Bronchial epithelial cell (primary cell): Measurements from ENCODE around the gene TMPRSS9. TPM values are rescaled to one million over a fixed set of nuclear protein-coding genes. Genes with fewer than 3 reads are reported as not detected.
A peak's percentile ranks its signal among the peaks of the same experiment; 100 is the strongest.

Experiments
- DNase-seq: peaks from one replicate; pipeline ENCODE4 v3.0.0-alpha.2; 2010; ENCODE audit warnings: low read depth
- FAIRE-seq: peaks from 2 replicates; lab custom pipeline; 2011; peaks lifted over from hg19 to GRCh38; lab: Jason Lieb, UNC
- H3K27me3 ChIP-seq: 2 replicates; pipeline ENCODE4 v1.5.1; 2011; ENCODE audit warnings: low read length; ENCODE audit not compliant: control insufficient read depth, insufficient read depth
- H3K36me3 ChIP-seq: 2 replicates; pipeline ENCODE4 v1.5.1; 2011; ENCODE audit warnings: low read length; ENCODE audit not compliant: control insufficient read depth, insufficient read depth
- H3K4me3 ChIP-seq: 2 replicates; pipeline ENCODE4 v1.5.1; 2011; ENCODE audit warnings: mild to moderate bottlenecking, low read depth, low read length, control low read depth
- CTCF ChIP-seq: IDR thresholded peaks from 2 replicates; pipeline ENCODE4 v1.5.1; 2011; ENCODE audit warnings: mild to moderate bottlenecking, moderate library complexity, low read length, control low read depth, inconsistent platforms; ENCODE audit not compliant: insufficient read depth, severe bottlenecking
- total RNA-seq: library from RNA; depleted of rRNA; stranded (reverse); fragments of >200 nt; gene quantifications from 2 replicates; pipeline ENCODE4 v1.2.1, GENCODE V29; 2014

The TMPRSS9 gene
- total RNA-seq, 1 donor from 2014 or later = not detected

DNA sequence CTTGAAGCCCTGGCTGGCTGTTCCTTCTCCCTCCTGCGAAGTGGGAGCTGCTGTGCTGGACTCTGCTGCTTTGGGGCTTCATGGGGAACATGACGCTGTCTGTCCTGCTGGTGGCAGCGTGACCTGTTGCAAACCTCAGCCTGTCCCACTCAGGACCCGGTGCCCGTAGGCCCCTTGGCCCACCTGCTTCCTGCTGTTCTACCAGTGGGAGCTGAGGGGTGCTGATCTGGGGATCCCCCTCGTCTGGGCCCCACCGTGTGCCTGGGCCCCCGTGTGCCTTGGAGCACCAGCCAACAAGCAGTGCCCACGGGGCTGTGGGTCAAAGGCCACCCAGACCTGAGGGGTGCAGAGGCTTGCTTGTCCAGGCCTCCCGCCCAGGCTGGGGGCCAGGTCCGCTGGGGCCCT lies 26.3 kb upstream of the TMPRSS9 start:
- Histone ChIP-seq H3K4me3 (no peak overlapping the region), H3K27me3 (no peaks in the 10 kb centered on the region), H3K36me3 (peaks cover 2% of the 10 kb centered on the region)
- TF ChIP-seq CTCF = no peak
- no peak for FAIRE-seq
- DNase-seq = no peak

DNA sequence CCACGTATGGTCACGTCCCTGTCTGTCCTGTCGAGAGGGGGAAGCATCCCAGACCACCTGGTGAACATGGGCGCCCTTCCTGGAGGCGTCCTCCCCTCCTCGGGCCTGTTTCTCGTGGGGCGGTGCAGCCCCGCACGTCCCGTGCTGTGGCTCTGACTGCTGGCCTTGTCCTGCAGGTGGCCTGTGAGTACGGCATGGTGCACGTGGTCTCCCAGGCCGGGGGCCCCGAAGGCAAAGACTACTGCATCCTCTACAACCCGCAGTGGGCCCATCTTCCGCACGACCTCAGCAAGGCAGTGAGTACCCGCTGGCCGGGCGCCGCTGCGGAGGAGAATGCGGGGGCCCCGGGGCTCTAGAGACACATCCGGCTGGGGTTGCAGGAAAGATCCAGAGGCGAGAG lies 25.6 kb upstream of the TMPRSS9 start:
- TF ChIP-seq CTCF = no peak
- no peak overlapping the region for H3K4me3 ChIP-seq
- peaks cover 2% of the 10 kb centered on the region for H3K36me3 ChIP-seq
- no peak for FAIRE-seq
- DNase-seq = no peak
- no peaks in the 10 kb centered on the region for H3K27me3 ChIP-seq

DNA sequence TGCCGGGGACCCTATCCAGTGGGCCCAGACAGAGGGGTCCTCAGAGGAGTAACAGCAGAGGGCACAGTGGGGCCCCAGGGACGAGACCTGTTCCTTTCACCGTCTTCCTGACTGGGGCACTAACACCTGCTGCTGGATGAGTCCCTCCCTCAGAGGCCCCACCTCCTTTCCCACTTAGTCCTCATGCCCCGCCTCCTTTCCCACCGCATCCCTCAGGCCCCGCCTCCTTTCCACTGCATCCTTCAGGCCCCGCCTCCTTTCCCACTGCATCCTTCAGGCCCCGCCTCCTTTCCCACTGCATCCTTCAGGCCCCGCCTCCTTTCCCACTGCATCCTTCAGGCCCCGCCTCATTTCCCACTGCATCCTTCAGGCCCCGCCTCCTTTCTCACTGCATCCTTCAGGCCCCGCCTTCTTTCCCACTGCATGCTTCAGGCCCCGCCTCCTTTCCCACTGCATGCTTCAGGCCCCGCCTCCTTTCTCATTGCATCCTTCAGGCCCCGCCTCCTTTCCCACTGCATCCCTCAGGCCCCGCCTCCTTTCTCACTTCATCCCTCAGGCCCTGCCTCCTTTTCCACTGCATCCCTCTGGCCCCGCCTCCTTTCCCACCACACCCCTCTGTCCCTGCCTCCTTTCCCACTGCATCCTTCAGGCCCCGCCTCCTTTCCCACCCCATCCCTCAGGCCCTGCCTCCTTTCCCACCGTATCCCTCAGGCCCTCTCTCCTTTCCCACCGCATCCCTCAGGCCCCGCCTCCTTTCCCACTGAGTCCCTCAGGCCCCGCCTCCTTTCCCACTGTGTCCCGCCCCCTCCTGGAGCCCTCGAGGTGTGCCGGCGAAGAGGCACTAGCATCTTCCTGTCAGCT lies 24.8 kb upstream of the TMPRSS9 start:
- no peak overlapping the region for H3K4me3 ChIP-seq
- no peaks in the 10 kb centered on the region for H3K27me3 ChIP-seq
- DNase-seq = no peak
- no peak for FAIRE-seq
- no peak for TF ChIP-seq CTCF
- H3K36me3 ChIP-seq = peaks cover 3% of the 10 kb centered on the region

GRCh38 chr19:2335848-2336247 lies 24.2 kb upstream of the TMPRSS9 start:
- DNase-seq = no peak
- peak; percentile 68 for FAIRE-seq

DNA sequence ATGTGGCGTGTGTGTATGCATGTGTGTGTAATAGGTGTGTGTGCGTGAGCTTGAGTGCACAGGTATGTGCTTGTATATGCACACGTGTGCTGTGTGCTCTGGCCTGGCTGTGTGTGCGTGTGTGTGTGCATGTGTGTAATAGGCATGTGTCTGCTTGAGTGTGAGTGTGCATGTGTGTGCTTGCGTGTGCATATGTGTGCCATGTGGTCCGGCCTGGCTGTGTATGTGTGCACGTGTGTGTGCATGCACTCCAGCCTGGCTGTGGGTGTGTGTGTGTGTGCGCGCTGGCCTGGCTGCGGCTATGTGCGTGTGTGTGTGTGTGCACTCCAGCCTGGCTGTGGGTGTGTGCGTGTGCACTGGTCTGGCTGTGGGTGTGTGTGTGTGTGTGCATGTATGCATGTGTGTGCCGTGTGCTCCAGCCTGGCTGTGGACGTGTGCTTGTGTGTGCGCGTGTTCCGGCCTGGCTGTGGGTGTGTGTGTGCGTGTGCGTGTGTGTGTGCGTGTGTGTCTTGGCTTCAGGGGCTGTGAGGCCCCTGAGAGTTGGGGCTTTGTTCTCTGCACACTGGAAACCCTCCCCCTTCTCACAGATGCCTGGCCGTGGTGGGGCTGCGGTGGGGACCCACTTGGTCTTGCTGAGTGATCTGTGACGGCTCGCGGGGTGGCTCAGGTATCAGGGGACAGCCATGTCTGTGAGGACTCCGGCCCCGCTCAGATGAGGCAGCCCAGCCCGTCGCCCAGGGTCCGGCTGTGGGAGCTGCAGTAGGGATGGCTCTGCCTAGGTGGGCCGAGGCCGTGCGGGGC lies 23.3 kb upstream of the TMPRSS9 start:
- Histone ChIP-seq H3K27me3 (no peaks in the 10 kb centered on the region), H3K4me3 (no peak overlapping the region), H3K36me3 (peaks cover 4% of the 10 kb centered on the region)
- DNase-seq (no peak), FAIRE-seq (no peak)
- TF ChIP-seq CTCF = no peak

More at GRCh38 chr19:2335848-2336247, 24.2 kb upstream of the TMPRSS9 start:
- no peak overlapping the region for H3K4me3 ChIP-seq
- no peak for TF ChIP-seq CTCF
- no peaks in the 10 kb centered on the region for H3K27me3 ChIP-seq
- peaks cover 4% of the 10 kb centered on the region for H3K36me3 ChIP-seq
